H54 (cell line): ENCODE results near the gene CTIF.

Experiments used
- DNase-seq: peaks from one replicate; pipeline ENCODE4 v3.0.0; 2011; ENCODE audit warnings: low spot score, mixed read lengths; ENCODE audit not compliant: insufficient read length
- FAIRE-seq: peaks from 3 replicates; lab custom pipeline; 2011; peaks lifted over from hg19 to GRCh38; lab: Jason Lieb, UNC
- POLR2A ChIP-seq: IDR thresholded peaks from 2 replicates; pipeline ENCODE4 v1.6.1; 2011; ENCODE audit warnings: low read depth, mild to moderate bottlenecking, low read length

The CTIF gene

GRCh38 chr18:48799724-48800315 lies 261.0 kb downstream of the CTIF start:
- no peak for TF ChIP-seq POLR2A
- FAIRE-seq (no peak), DNase-seq (no peak)

- no peak for FAIRE-seq
Measured at GRCh38 chr18:48800466-48800865, 261.6 kb downstream of the CTIF start.

GRCh38 chr18:48800876-48801727 lies 262.3 kb downstream of the CTIF start:
- DNase-seq (no peak), FAIRE-seq (no peak)
- TF ChIP-seq POLR2A, result no peak

More at GRCh38 chr18:48800466-48800865, 261.6 kb downstream of the CTIF start:
- DNase-seq, result no peak
- no peak for TF ChIP-seq POLR2A

DNA sequence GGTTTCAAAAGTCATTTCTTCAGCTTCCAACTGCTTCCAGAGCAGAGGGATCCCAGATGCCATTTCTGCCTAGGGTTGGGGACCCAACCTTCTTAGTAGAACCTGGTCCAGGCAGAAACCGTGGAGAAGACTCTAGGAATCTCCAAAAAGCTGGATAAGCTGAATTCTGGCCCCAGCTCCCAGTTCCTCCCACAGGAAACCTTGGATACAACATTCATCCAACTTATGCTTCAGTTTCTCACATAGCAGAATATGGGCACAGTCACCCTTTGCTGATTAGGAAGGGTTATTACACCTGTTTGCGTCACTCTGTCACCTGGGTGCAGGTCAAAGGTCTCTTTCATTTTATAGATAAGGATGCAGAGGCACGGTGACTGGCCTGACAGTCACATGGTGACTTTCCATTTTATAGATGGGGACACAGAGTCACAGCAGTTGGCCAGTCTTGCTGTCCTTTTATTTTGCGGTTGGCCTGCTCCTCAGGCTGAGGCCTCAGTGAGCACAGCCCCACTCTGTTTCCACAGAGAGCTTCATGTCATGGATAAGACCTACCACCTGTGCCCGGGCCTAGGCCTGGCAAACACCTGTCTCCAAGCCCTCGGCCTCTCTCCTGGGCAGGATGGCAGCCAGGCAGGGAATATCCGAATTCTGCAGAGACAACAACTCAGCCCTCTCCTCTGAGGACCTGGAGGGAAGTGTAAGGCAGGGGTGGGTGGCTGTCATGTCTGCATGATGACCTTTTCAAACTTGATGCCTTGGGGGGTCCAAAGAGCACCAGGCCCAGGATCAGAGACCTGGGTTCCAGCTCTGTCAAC lies 263.1 kb downstream of the CTIF start:
- no peak for TF ChIP-seq POLR2A
- no peak for FAIRE-seq
- DNase-seq, result no peak

DNA sequence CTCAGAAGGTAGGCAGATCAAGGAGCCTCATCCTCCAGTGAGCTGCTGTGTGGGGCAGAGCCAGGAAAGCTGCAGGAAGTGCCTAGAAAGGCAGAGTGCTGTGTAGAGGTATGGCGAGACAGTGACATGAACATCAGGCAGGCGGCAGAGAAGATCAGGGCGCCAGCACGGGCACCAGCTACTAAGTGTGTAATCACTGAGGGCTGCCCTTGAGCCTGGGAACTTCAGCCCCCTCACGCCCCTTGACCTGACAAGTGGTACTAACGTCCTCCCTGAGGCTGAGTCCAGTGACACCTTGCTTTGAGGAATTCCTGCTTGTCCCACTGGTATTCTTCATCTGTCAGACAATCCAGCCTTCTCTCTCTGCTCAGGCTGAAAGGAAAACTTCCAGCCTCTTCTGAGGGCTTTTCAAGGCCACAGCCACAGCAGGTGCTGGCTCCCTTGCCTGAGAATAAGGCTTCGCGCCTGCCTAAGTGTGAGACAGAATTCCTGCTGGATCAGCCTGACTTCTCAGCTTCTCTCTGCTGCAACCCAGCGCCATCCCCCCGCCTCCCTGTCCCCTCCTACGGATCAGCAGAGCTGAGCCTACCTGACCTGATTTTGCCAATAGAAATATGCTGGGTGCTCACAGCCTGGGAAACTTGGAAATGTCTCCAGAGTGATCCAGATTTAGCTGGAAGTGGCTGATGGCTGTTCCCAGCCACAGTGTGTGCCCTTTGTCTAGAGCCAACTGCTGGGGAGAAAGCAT lies 263.9 kb downstream of the CTIF start:
- no peak for TF ChIP-seq POLR2A
- FAIRE-seq (no peak), DNase-seq (no peak)

GRCh38 chr18:48803518-48803917 lies 264.7 kb downstream of the CTIF start:
- DNase-seq, result no peak
- FAIRE-seq, result no peak
- TF ChIP-seq POLR2A, result no peak

- TF ChIP-seq POLR2A, result no peak
- FAIRE-seq (no peak), DNase-seq (no peak)
Measured at GRCh38 chr18:48803951-48804855, 265.4 kb downstream of the CTIF start.

GRCh38 chr18:48804856-48805610 lies 266.2 kb downstream of the CTIF start:
- no peak for FAIRE-seq
- TF ChIP-seq POLR2A, result no peak
- DNase-seq, result no peak

DNA sequence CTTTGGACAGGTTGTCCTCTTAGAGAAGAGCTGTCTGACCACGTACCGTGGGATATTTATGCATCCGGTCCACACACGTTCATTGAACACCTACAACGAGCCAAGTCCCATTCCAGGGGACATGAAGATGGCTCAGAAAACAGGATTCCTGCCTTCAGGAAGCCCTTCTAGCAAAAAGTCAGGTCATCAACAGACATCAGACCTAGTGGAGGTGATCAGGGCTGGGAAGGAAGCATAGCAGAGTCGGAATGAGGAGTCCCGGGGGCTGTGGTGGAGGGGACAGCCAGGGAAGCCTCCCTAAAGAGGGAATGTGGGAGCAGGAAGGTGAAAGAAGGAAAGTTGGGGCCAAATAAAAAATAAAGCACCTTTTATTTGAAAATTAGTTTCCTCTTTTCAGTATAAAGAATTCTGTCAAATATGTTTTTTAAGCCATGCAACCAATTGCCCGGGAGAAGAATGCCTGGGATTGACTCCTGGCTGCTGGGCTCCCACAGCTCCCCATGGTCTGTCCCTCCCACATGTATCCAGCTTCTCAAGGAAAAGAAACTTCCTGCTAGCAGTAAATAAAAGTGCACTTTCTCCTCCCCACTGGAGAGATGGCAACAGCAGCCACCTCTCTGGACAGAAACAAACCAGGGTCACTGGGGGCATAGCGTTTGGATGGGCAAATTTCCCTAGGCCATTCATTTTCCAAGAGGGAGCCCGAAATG lies 267.1 kb downstream of the CTIF start:
- no peak for TF ChIP-seq POLR2A
- no peak for FAIRE-seq
- no peak for DNase-seq

GRCh38 chr18:48806551-48807261 lies 267.9 kb downstream of the CTIF start:
- DNase-seq, result no peak
- no peak for FAIRE-seq
- no peak for TF ChIP-seq POLR2A

DNA sequence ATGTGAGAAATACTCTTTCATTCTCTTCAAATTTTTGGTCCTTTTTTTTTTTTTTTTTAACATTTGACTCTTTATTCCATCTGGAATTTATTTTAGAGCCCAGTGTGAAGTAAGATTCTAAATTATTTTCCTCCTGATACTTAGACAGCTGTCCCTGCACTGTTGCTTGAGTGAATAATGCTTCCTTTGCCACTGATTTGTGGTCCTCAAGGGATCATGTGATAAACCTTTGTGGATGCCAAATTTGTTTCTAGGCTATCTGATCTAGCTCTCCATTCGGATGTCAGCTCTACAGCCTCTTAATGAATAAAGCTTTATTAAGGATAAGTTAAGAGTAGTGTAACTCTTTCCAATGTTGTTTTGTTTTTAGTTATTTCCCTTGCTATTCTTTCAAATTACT lies 269.6 kb downstream of the CTIF start:
- no peak for TF ChIP-seq POLR2A
- FAIRE-seq, result no peak
- DNase-seq, result no peak
